ENCODE measurements around the gene HBA2. TPM values are rescaled to one million over a fixed set of nuclear protein-coding genes. Genes with fewer than 3 reads are reported as not detected.

The HBA2 gene
- total and polyA plus RNA-seq, 2 of the 4 experiments (the other 2 are of a cell fraction), result not detected

DNA sequence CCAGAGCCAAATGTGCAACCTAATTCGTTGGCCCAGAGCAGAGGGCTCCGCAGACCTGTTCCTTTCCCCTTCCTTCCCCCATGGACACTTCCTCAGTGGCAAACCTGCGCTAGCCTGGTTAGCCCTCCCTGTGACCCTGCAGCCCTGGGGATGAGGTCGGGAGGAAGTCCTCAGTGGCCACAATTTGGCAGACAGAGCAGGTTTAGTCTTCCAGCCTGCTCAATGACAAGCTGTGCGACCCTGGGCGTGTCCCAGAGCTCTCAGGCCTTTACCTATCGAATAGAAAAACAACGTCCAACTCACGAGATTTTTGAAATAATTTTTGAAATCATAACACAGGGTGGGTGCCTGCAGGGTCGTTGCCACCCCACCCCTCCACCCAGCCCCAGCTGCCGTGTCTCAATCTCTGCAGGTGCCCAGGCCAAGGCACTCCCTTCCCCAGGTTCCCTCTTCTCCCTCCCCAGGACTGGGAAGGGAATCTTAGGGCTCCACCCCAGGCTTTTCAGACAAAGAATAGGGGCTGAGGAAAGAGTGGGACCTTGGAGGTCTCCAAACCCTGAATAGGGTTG is 5.5 kb upstream of the HBA2 start:
- dilution Hi-C loops (cut with HindIII; ENCODE audit: low sequenced_read_pairs, unreplicated experiment) (no loop called here), intact Hi-C loops (cut with micrococcal nuclease) (no loop called here), in situ Hi-C loops (cut with MboI; ENCODE audit: low sequenced_read_pairs) (no loop called here)
- Histone ChIP-seq H3K27ac (ENCODE audit: insufficient read depth, low read length) (no peak overlapping the region), H4K8ac (ENCODE audit: low read depth in 2 of 2, low read length in 2 of 2) (no peak overlapping the region), H4K91ac (ENCODE audit: insufficient read depth, low read depth, low read length) (no peak overlapping the region), H2BK120ac (ENCODE audit: low read depth, low read length) (no peak overlapping the region), H3K18ac (ENCODE audit: low read depth, low read length) (no peak overlapping the region), H3K23ac (ENCODE audit: low read depth, low read length) (no peak overlapping the region), H3K9me1 (ENCODE audit: insufficient read depth, low read length) (0 out of 2 replicates have a peak, but pooled peaks cover 4% of the 10 kb centered on the region), H4K20me1 (ENCODE audit: insufficient read depth, low read length) (peaks cover 5% of the 10 kb centered on the region), H3K4me3 (ENCODE audit: insufficient read depth, low read depth, low read length) (no peak overlapping the region), H2AK5ac (ENCODE audit: low read depth, low read length) (no peak overlapping the region), H3K4ac (ENCODE audit: low read depth, low read length) (no peak overlapping the region), H3K4me1 (ENCODE audit: control insufficient read depth, insufficient read depth, low read length) (no peaks in the 10 kb centered on the region; the same call in 1 of the 2 replicates), H3K9ac (ENCODE audit: low read depth, low read length) (no peak overlapping the region), H2BK5ac (ENCODE audit: low read depth, low read length, poor library complexity, severe bottlenecking) (no peak overlapping the region), H3K56ac (ENCODE audit: extremely low read depth, insufficient read depth, low read length) (no peak overlapping the region), H2AFZ (replicated peaks; ENCODE audit: low read length, poor library complexity) (no peak overlapping the region), H3K14ac (replicated peaks; ENCODE audit: low read depth, low read length) (no peak overlapping the region), H2BK20ac (ENCODE audit: low read depth, low read length) (no peak overlapping the region), H3K9me3 (ENCODE audit: control insufficient read depth, insufficient read depth, low read length) (no peaks in the 10 kb centered on the region; the same call in none of the 2 replicates), H3K79me1 (ENCODE audit: low read depth in 1 of 2, low read length in 2 of 2) (no peaks in the 10 kb centered on the region), H2AK9ac (replicated peaks; ENCODE audit: low read depth, low read length, poor library complexity) (no peak overlapping the region), H3K4me2 (ENCODE audit: low read depth, low read length) (no peak overlapping the region), H2BK15ac (ENCODE audit: low read depth, low read length) (no peak overlapping the region), H3K36me3 (ENCODE audit: control insufficient read depth, insufficient read depth, low read length) (no peaks in the 10 kb centered on the region), H4K5ac (ENCODE audit: low read depth, low read length) (no peak overlapping the region), H3K27me3 (ENCODE audit: control insufficient read depth, insufficient read depth, low read length) (peaks cover 59% of the 10 kb centered on the region)
- DNase-seq (no peak), ATAC-seq (ENCODE audit: low read depth) (no peak)
- ChIA-PET CTCF (interaction anchor here (2.3 kb wide), 1 partner anchor 60 kb away, joined by 8 read pairs; no protein-coding TSS in a partner anchor), POLR2A (ENCODE audit: unreplicated experiment) (no interaction called here)
- TF ChIP-seq BHLHE40 (IDR thresholded peaks at IDR 0.05; ENCODE audit: low read depth, low read length), result no peak
- TF ChIP-seq, protein P1, sequence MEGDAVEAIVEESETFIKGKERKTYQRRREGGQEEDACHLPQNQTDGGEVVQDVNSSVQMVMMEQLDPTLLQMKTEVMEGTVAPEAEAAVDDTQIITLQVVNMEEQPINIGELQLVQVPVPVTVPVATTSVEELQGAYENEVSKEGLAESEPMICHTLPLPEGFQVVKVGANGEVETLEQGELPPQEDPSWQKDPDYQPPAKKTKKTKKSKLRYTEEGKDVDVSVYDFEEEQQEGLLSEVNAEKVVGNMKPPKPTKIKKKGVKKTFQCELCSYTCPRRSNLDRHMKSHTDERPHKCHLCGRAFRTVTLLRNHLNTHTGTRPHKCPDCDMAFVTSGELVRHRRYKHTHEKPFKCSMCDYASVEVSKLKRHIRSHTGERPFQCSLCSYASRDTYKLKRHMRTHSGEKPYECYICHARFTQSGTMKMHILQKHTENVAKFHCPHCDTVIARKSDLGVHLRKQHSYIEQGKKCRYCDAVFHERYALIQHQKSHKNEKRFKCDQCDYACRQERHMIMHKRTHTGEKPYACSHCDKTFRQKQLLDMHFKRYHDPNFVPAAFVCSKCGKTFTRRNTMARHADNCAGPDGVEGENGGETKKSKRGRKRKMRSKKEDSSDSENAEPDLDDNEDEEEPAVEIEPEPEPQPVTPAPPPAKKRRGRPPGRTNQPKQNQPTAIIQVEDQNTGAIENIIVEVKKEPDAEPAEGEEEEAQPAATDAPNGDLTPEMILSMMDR (conservative IDR thresholded peaks at IDR 0.05; ENCODE audit: low read depth, low read length), result no peak
- no peak for TF ChIP-seq NFE2L2 (IDR thresholded peaks at IDR 0.05; ENCODE audit: low read depth, low read length)
- TF ChIP-seq SMC3 (IDR thresholded peaks at IDR 0.05; ENCODE audit: low read depth, low read length), result no peak
- TF ChIP-seq, protein P2, sequence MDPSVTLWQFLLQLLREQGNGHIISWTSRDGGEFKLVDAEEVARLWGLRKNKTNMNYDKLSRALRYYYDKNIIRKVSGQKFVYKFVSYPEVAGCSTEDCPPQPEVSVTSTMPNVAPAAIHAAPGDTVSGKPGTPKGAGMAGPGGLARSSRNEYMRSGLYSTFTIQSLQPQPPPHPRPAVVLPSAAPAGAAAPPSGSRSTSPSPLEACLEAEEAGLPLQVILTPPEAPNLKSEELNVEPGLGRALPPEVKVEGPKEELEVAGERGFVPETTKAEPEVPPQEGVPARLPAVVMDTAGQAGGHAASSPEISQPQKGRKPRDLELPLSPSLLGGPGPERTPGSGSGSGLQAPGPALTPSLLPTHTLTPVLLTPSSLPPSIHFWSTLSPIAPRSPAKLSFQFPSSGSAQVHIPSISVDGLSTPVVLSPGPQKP (IDR thresholded peaks at IDR 0.05; ENCODE audit: borderline replicate concordance, low read depth, low read length), result no peak
- TF ChIP-seq CHD1 (IDR thresholded peaks at IDR 0.05; ENCODE audit: low read depth, low read length), result no peak
- no peak for TF ChIP-seq RFX5 (IDR thresholded peaks at IDR 0.05; ENCODE audit: low read depth, low read length)
- TF ChIP-seq MXI1 (IDR thresholded peaks at IDR 0.05; ENCODE audit: borderline replicate concordance, low read depth, low read length), result no peak
- no peak for TF ChIP-seq CEBPB (IDR thresholded peaks at IDR 0.05; ENCODE audit: low read depth, low read length)
- TF ChIP-seq MAFK (IDR thresholded peaks at IDR 0.05; ENCODE audit: low read depth, low read length), result no peak
- no peak for TF ChIP-seq RAD21 (IDR thresholded peaks at IDR 0.05; ENCODE audit: low read length)
- TF ChIP-seq, protein P3, sequence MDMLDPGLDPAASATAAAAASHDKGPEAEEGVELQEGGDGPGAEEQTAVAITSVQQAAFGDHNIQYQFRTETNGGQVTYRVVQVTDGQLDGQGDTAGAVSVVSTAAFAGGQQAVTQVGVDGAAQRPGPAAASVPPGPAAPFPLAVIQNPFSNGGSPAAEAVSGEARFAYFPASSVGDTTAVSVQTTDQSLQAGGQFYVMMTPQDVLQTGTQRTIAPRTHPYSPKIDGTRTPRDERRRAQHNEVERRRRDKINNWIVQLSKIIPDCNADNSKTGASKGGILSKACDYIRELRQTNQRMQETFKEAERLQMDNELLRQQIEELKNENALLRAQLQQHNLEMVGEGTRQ (IDR thresholded peaks at IDR 0.05; ENCODE audit: low read depth, low read length), result no peak
- no peak for TF ChIP-seq MAZ (IDR thresholded peaks at IDR 0.05; ENCODE audit: borderline replicate concordance, low read depth, low read length)
- no peak for TF ChIP-seq POLR2A (IDR thresholded peaks at IDR 0.05; ENCODE audit: low read depth, low read length)
- TF ChIP-seq FOS (IDR thresholded peaks at IDR 0.05; ENCODE audit: low read depth, low read length), result no peak
- no peak for TF ChIP-seq RCOR1 (IDR thresholded peaks at IDR 0.05; ENCODE audit: insufficient replicate concordance, low read length)
- BruUV-seq (replicated peaks), result no TSS peak
- 7% methylated on average over 3 of the region's 11 CpGs; no CpG with 5 or more reads in 1 of the 2 experiments for WGBS, 2 experiments (ENCODE audit: extremely low coverage in 2 of 2, insufficient read length in 1 of 2)
